CD8-positive, alpha-beta memory T cell (primary cell): ENCODE results near the gene PHF21A. TPM values are rescaled to one million over a fixed set of nuclear protein-coding genes. Genes with fewer than 3 reads are reported as not detected.
A peak's percentile ranks its signal among the peaks of the same experiment; 100 is the strongest.

Source experiments
- CTCF ChIA-PET: fragments of 350-600 bp; sonication (Branson Sonifier 250); formaldehyde crosslinking; loops from one replicate; lab custom pipeline; 2021; ENCODE audit warnings: antibody characterized with exemption; lab: Charles Lee
- POLR2A ChIA-PET: fragments of 350-600 bp; sonication (Branson Sonifier 250); formaldehyde crosslinking; loops from one replicate; lab custom pipeline; 2021; ENCODE audit warnings: antibody characterized with exemption; lab: Charles Lee
- DNase-seq, 5 donors: peaks; one replicate each; pipeline versions ENCODE4 v3.0.0 to v3.0.0-alpha.2; 2020 to 2022; ENCODE audit warnings: mixed read lengths in 1 of 5
- H3K27ac ChIP-seq: one replicate; pipeline ENCODE4 v1.7.0; 2013; ENCODE audit warnings: low read depth, mild to moderate bottlenecking, low read length, moderate library complexity
- H3K27me3 ChIP-seq: 2 replicates; pipeline ENCODE4 v1.7.0; 2013; ENCODE audit warnings: low read length, mild to moderate bottlenecking; ENCODE audit not compliant: insufficient read depth, poor library complexity, severe bottlenecking
- H3K36me3 ChIP-seq: 2 replicates; pipeline ENCODE4 v1.7.0; 2013; ENCODE audit warnings: mild to moderate bottlenecking, low read length, moderate library complexity; ENCODE audit not compliant: insufficient read depth
- H3K4me1 ChIP-seq: 2 replicates; pipeline ENCODE4 v1.7.0; 2013; ENCODE audit warnings: mild to moderate bottlenecking, low read length, moderate library complexity; ENCODE audit not compliant: insufficient read depth
- H3K4me3 ChIP-seq: 2 replicates; pipeline ENCODE4 v1.7.0; 2013; ENCODE audit warnings: mild to moderate bottlenecking, low read length
- H3K9me3 ChIP-seq: 2 replicates; pipeline ENCODE4 v1.7.0; 2013; ENCODE audit warnings: mild to moderate bottlenecking, low read length
- H3K27ac Mint-ChIP-seq, 8 donors: one replicate each; pipeline ENCODE4 v1.8.0; 2020 to 2021; ENCODE audit warnings: mixed read lengths in 8 of 8, mild to moderate bottlenecking in 6 of 8, inconsistent platforms in 3 of 8, moderate library complexity in 3 of 8
- H3K27me3 Mint-ChIP-seq, 2 donors: one replicate each; pipeline ENCODE4 v1.8.0; 2020 to 2021; ENCODE audit warnings: mixed read lengths in 2 of 2, mild to moderate bottlenecking in 1 of 2, moderate library complexity in 1 of 2
- H3K36me3 Mint-ChIP-seq, 3 donors: one replicate each; pipeline ENCODE4 v1.8.0; 2020 to 2021; ENCODE audit warnings: mixed read lengths in 3 of 3, inconsistent platforms in 1 of 3, mild to moderate bottlenecking in 1 of 3
- H3K4me1 Mint-ChIP-seq, 3 donors: one replicate each; pipeline ENCODE4 v1.8.0; 2020 to 2021; ENCODE audit warnings: mixed read lengths in 3 of 3, inconsistent platforms in 1 of 3, mild to moderate bottlenecking in 1 of 3
- H3K4me3 Mint-ChIP-seq, 7 donors: one replicate each; pipeline ENCODE4 v1.8.0; 2020 to 2021; ENCODE audit warnings: mixed read lengths in 7 of 7, mild to moderate bottlenecking in 6 of 7, moderate library complexity in 4 of 7, inconsistent platforms in 2 of 7
- H3K9me3 Mint-ChIP-seq, 5 donors: one replicate each; pipeline ENCODE4 v1.8.0; 2020 to 2022; ENCODE audit warnings: mixed read lengths in 5 of 5, mild to moderate bottlenecking in 3 of 5, moderate library complexity in 2 of 5, inconsistent platforms in 1 of 5
- polyA plus RNA-seq: library from polyadenylated mRNA; unstranded; fragments of 300-500 nt; fragmentation: Illumina TruSeq; gene quantifications from one replicate; pipeline ENCODE4 v1.2.3, GENCODE V29; 2021
- total RNA-seq, 2 experiments: library from RNA; stranded (reverse); gene quantifications; one replicate each; pipeline ENCODE4 v1.2.3, GENCODE V29; 2021

Gene PHF21A
- total and polyA plus RNA-seq, 3 experiments from 2014 or later = 14.1 to 33.5 (median 30.5) TPM

GRCh38 chr11:45917286-45917622 lies 204.0 kb downstream of the PHF21A start:
- no peak for DNase-seq
- peaks cover 46 to 72% (median 55%) of the 10 kb centered on the region in 3 donors for H3K4me1 Mint-ChIP-seq
- H3K27ac Mint-ChIP-seq = peak overlapping the region; percentile 88 to 99 (median 98)
- ChIA-PET POLR2A (interaction anchor here (1.3 to 2.2 kb wide), 2 partner anchors 13 to 70 kb away, joined by 8 to 13 read pairs; partner anchors contain the start of gene CRY2), CTCF (interaction anchor here (1.6 to 1.8 kb wide), 3 partner anchors 9 to 73 kb away, joined by 5 to 7 read pairs (median 7); no protein-coding TSS in a partner anchor)
- Histone ChIP-seq H3K4me3 (peak overlapping the region; percentile 97), H3K27me3 (no peaks in the 10 kb centered on the region), H3K27ac (peak overlapping the region; percentile 90), H3K36me3 (peaks cover 28% of the 10 kb centered on the region), H3K4me1 (peaks cover 29% of the 10 kb centered on the region), H3K9me3 (no peaks in the 10 kb centered on the region)
- H3K9me3 Mint-ChIP-seq = no peaks in the 10 kb centered on the region
- peak overlapping the region; percentile 92 to 98 (median 96) for H3K4me3 Mint-ChIP-seq
- peaks cover 0 to 4% of the 10 kb centered on the region in 2 donors for H3K27me3 Mint-ChIP-seq
- peaks cover 0 to 50% (median 0%) of the 10 kb centered on the region in 3 donors for H3K36me3 Mint-ChIP-seq

GRCh38 chr11:45915446-45915845 lies 205.8 kb downstream of the PHF21A start:
- ChIA-PET CTCF (interaction anchor here (0.9 kb wide), 1 partner anchor 70 kb away, joined by 4 read pairs; no protein-coding TSS in a partner anchor), POLR2A (interaction anchor here (1.3 kb wide), 2 partner anchors 14 to 69 kb away, joined by 3 to 4 read pairs; no protein-coding TSS in a partner anchor)
- Mint-ChIP-seq H3K36me3 (peaks cover 0 to 65% (median 0%) of the 10 kb centered on the region in 3 donors), H3K9me3 (no peaks in the 10 kb centered on the region), H3K27me3 (no peaks in the 10 kb centered on the region), H3K4me3 (peak overlapping the region in 3 of 7 donors; percentile 59 to 69 (median 67)), H3K4me1 (peaks cover 36 to 59% (median 44%) of the 10 kb centered on the region in 3 donors), H3K27ac (peak overlapping the region in 3 of 8 donors; percentile 33 to 88 (median 50))
- H3K36me3 ChIP-seq = peaks cover 39% of the 10 kb centered on the region
- no peak overlapping the region for H3K27ac ChIP-seq
- peaks cover 29% of the 10 kb centered on the region for H3K4me1 ChIP-seq
- no peaks in the 10 kb centered on the region for H3K27me3 ChIP-seq
- no peaks in the 10 kb centered on the region for H3K9me3 ChIP-seq
- H3K4me3 ChIP-seq = no peak overlapping the region
- no peak for DNase-seq

GRCh38 chr11:45913942-45914635 lies 207.2 kb downstream of the PHF21A start:
- Mint-ChIP-seq H3K27ac (peak overlapping the region in 1 of 8 donors; percentile 50), H3K27me3 (no peaks in the 10 kb centered on the region)
- POLR2A ChIA-PET = no interaction called here

GRCh38 chr11:45913514-45913913 lies 207.7 kb downstream of the PHF21A start:
- Histone ChIP-seq H3K9me3 (no peaks in the 10 kb centered on the region), H3K27ac (no peak overlapping the region), H3K36me3 (peaks cover 39% of the 10 kb centered on the region), H3K4me1 (peaks cover 19% of the 10 kb centered on the region), H3K4me3 (no peak overlapping the region), H3K27me3 (no peaks in the 10 kb centered on the region)
- POLR2A ChIA-PET = no interaction called here
- H3K4me1 Mint-ChIP-seq = peaks cover 18 to 42% (median 25%) of the 10 kb centered on the region in 3 donors
- H3K4me3 Mint-ChIP-seq = peak overlapping the region in 1 of 7 donors; percentile 30
- H3K27me3 Mint-ChIP-seq = no peaks in the 10 kb centered on the region
- H3K36me3 Mint-ChIP-seq = peaks cover 0 to 78% (median 0%) of the 10 kb centered on the region in 3 donors
- CTCF ChIA-PET = no interaction called here
- H3K9me3 Mint-ChIP-seq = no peaks in the 10 kb centered on the region
- no peak overlapping the region for H3K27ac Mint-ChIP-seq
- no peak for DNase-seq

More at GRCh38 chr11:45913942-45914635, 207.2 kb downstream of the PHF21A start:
- DNase-seq = no peak
- CTCF ChIA-PET = interaction anchor here (0.6 kb wide), 1 partner anchor 74 kb away, joined by 4 read pairs; no protein-coding TSS in a partner anchor
- no peaks in the 10 kb centered on the region for H3K9me3 ChIP-seq
- Mint-ChIP-seq H3K36me3 (peaks cover 0 to 78% (median 0%) of the 10 kb centered on the region in 3 donors), H3K4me1 (peaks cover 24 to 45% (median 30%) of the 10 kb centered on the region in 3 donors), H3K4me3 (peak overlapping the region in 1 of 7 donors; percentile 52), H3K9me3 (no peaks in the 10 kb centered on the region)
- H3K4me1 ChIP-seq = peaks cover 25% of the 10 kb centered on the region
- no peak overlapping the region for H3K4me3 ChIP-seq
- peaks cover 39% of the 10 kb centered on the region for H3K36me3 ChIP-seq
- no peak overlapping the region for H3K27ac ChIP-seq
- H3K27me3 ChIP-seq = no peaks in the 10 kb centered on the region

GRCh38 chr11:45910623-45911022 lies 210.6 kb downstream of the PHF21A start:
- ChIA-PET POLR2A (no interaction called here), CTCF (no interaction called here)
- no peaks in the 10 kb centered on the region for H3K4me1 ChIP-seq
- Mint-ChIP-seq H3K4me1 (peaks cover 5 to 30% (median 9%) of the 10 kb centered on the region in 3 donors), H3K27me3 (peaks cover 0 to 1% of the 10 kb centered on the region in 2 donors), H3K27ac (no peak overlapping the region), H3K4me3 (no peak overlapping the region), H3K36me3 (peaks cover 0 to 57% (median 0%) of the 10 kb centered on the region in 3 donors), H3K9me3 (no peaks in the 10 kb centered on the region)
- H3K27me3 ChIP-seq = no peaks in the 10 kb centered on the region
- no peak for DNase-seq
- H3K36me3 ChIP-seq = peaks cover 35% of the 10 kb centered on the region
- no peak overlapping the region for H3K4me3 ChIP-seq
- no peak overlapping the region for H3K27ac ChIP-seq
- H3K9me3 ChIP-seq = no peaks in the 10 kb centered on the region

- Histone ChIP-seq H3K4me3 (no peak overlapping the region), H3K4me1 (no peaks in the 10 kb centered on the region), H3K36me3 (peaks cover 27% of the 10 kb centered on the region), H3K27ac (no peak overlapping the region), H3K27me3 (no peaks in the 10 kb centered on the region), H3K9me3 (no peaks in the 10 kb centered on the region)
- Mint-ChIP-seq H3K27ac (peak overlapping the region in 1 of 8 donors; percentile 45), H3K4me1 (peaks cover 3 to 28% (median 6%) of the 10 kb centered on the region in 3 donors), H3K27me3 (peaks cover 0 to 1% of the 10 kb centered on the region in 2 donors), H3K4me3 (peak overlapping the region in 1 of 7 donors; percentile 60), H3K9me3 (no peaks in the 10 kb centered on the region), H3K36me3 (peaks cover 0 to 50% (median 0%) of the 10 kb centered on the region in 3 donors)
- CTCF ChIA-PET = no interaction called here
- POLR2A ChIA-PET = no interaction called here
- DNase-seq = no peak
Measured at GRCh38 chr11:45909594-45910475, 211.4 kb downstream of the PHF21A start.

- H3K27ac Mint-ChIP-seq = peak overlapping the region in 1 of 8 donors; percentile 88
- Histone ChIP-seq H3K27me3 (no peaks in the 10 kb centered on the region), H3K4me3 (no peak overlapping the region), H3K36me3 (peaks cover 11% of the 10 kb centered on the region), H3K9me3 (no peaks in the 10 kb centered on the region), H3K27ac (no peak overlapping the region), H3K4me1 (no peaks in the 10 kb centered on the region)
- H3K4me3 Mint-ChIP-seq = no peak overlapping the region
- DNase-seq = no peak
- no peaks in the 10 kb centered on the region for H3K9me3 Mint-ChIP-seq
- H3K4me1 Mint-ChIP-seq = peaks cover 3 to 20% (median 6%) of the 10 kb centered on the region in 3 donors
- ChIA-PET CTCF (no interaction called here), POLR2A (no interaction called here)
- H3K36me3 Mint-ChIP-seq = peaks cover 0 to 32% (median 0%) of the 10 kb centered on the region in 3 donors
- peaks cover 0 to 1% of the 10 kb centered on the region in 2 donors for H3K27me3 Mint-ChIP-seq
Measured at GRCh38 chr11:45907911-45908370, 213.3 kb downstream of the PHF21A start.
